GM12875 (cell line): ENCODE data around the gene EXD1.

Experiments used
- H3K4me3 ChIP-seq: one replicate; pipeline ENCODE4 v1.5.1; 2011; ENCODE audit warnings: low read depth, low read length, control low read depth
- CTCF ChIP-seq: IDR thresholded peaks from 2 replicates; pipeline ENCODE4 v1.5.1; 2011; ENCODE audit warnings: low read depth, mild to moderate bottlenecking, control low read depth, inconsistent platforms, low read length, moderate library complexity, borderline replicate concordance; ENCODE audit not compliant: insufficient read depth

Gene EXD1

GRCh38 chr15:41199470-41199869 lies 31.1 kb downstream of the EXD1 start:
- no peak overlapping the region for H3K4me3 ChIP-seq
- TF ChIP-seq CTCF = no peak

GRCh38 chr15:41194444-41194843 lies 36.1 kb downstream of the EXD1 start:
- TF ChIP-seq CTCF = no peak
- H3K4me3 ChIP-seq = no peak overlapping the region

- no peak overlapping the region for H3K4me3 ChIP-seq
- no peak for TF ChIP-seq CTCF
Measured at GRCh38 chr15:41183581-41183980, 47.0 kb downstream of the EXD1 start.

GRCh38 chr15:41182266-41182665 lies 48.3 kb downstream of the EXD1 start:
- H3K4me3 ChIP-seq = no peak overlapping the region
- no peak for TF ChIP-seq CTCF

- no peak overlapping the region for H3K4me3 ChIP-seq
- TF ChIP-seq CTCF = no peak
Measured at GRCh38 chr15:41180206-41180789, 50.3 kb downstream of the EXD1 start.

- no peak overlapping the region for H3K4me3 ChIP-seq
- TF ChIP-seq CTCF = no peak
Measured at GRCh38 chr15:41169781-41170180, 60.8 kb downstream of the EXD1 start.

- H3K4me3 ChIP-seq = no peak overlapping the region
- no peak for TF ChIP-seq CTCF
Measured at GRCh38 chr15:41169086-41169485, 61.5 kb downstream of the EXD1 start.
